Endothelial cell of umbilical vein (primary cell): ENCODE results near the gene DNAH3.

Source experiments
- CTCF ChIP-seq, 2 donors: IDR thresholded peaks; 1 replicate in 1 of 2; 2 replicates in 1 of 2; pipeline ENCODE4 v1.5.1; 2011; ENCODE audit warnings: low read length in 2 of 2, mild to moderate bottlenecking in 2 of 2, moderate library complexity in 2 of 2, control low read depth in 1 of 2, inconsistent platforms in 1 of 2, low read depth in 1 of 2; ENCODE audit not compliant: insufficient read depth in 1 of 2; ENCODE audit errors: extremely low read depth in 1 of 2
- EZH2 ChIP-seq: IDR thresholded peaks from 2 replicates; pipeline ENCODE4 v1.6.1; 2012; ENCODE audit warnings: borderline replicate concordance, low read depth, mild to moderate bottlenecking, moderate library complexity, low read length, inconsistent platforms; ENCODE audit not compliant: severe bottlenecking
- GATA2 ChIP-seq: IDR thresholded peaks from 2 replicates; pipeline ENCODE4 v1.7.0; 2011; ENCODE audit warnings: low read depth, mild to moderate bottlenecking, moderate library complexity, mixed read lengths, low read length; ENCODE audit not compliant: insufficient read length, insufficient read depth
- JUN ChIP-seq: IDR thresholded peaks from 2 replicates; pipeline ENCODE4 v1.6.1; 2011; ENCODE audit warnings: borderline replicate concordance, low read depth; ENCODE audit not compliant: insufficient read length, insufficient read depth
- MAX ChIP-seq: IDR thresholded peaks from 2 replicates; pipeline ENCODE4 v1.6.1; 2011; ENCODE audit not compliant: insufficient read depth, insufficient read length
- MYC ChIP-seq: IDR thresholded peaks from one replicate; pipeline ENCODE4 v1.6.1; 2011; ENCODE audit warnings: mild to moderate bottlenecking, low read depth, low read length
- POLR2A ChIP-seq: IDR thresholded peaks from 2 replicates; pipeline ENCODE4 v1.6.1; 2012; ENCODE audit warnings: low read depth, mild to moderate bottlenecking, control low read depth, low read length

- TF ChIP-seq JUN = no peak
- no peak for TF ChIP-seq POLR2A
- TF ChIP-seq CTCF (IDR thresholded peaks at IDR 0.05; ENCODE audit: extremely low read depth in 1 of 2, insufficient read depth in 1 of 2, low read depth in 1 of 2, low read length in 2 of 2) = no peak
- no peak for TF ChIP-seq MYC
- TF ChIP-seq EZH2 = no peak
- TF ChIP-seq GATA2 = no peak
- no peak for TF ChIP-seq MAX
Observed at GRCh38 chr16:20925751-20926150, 224.9 kb downstream of the DNAH3 start.
